Measurements from ENCODE around the gene PGC.

The PGC gene

GRCh38 chr6:41732591-41733359, 14.4 kb downstream of the PGC start:
- Histone ChIP-seq H3K27me3 (ENCODE audit: control insufficient read depth in 1 of 2, insufficient read depth in 2 of 2, low read length in 2 of 2) (no peaks in the 10 kb centered on the region), H3K36me3 (ENCODE audit: insufficient read depth, low read length) (no peaks in the 10 kb centered on the region), H3K27ac (ENCODE audit: low read depth, low read length) (peak overlapping the region; percentile 98), H3K9me3 (ENCODE audit: low read length) (no peaks in the 10 kb centered on the region), H3K4me1 (ENCODE audit: insufficient read depth, low read length) (peaks cover 43% of the 10 kb centered on the region), H3K4me3 (ENCODE audit: low read depth in 1 of 2, low read length in 2 of 2) (peak overlapping the region in 1 of 2 donors; percentile 70), H3K9ac (ENCODE audit: low read length) (peak overlapping the region; percentile 53)

DNA sequence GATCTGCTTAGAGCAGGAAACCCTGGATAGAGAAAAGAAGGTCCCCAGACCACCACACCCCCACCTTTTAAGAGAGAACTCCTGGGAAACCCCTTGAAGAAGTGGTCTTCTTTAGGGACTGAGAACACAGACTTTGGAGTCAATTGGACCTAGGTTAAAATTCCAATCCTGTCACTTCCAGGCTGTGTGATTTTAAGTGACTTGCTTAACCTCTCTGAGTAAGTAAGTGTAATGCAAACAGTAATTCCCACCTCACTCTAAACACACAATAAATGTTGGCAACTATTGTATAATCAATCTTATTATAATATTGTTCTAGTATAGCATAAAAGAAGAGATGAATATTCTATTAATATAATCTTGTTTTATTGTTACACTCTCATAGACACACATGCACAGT, 15.0 kb downstream of the PGC start:
- Histone ChIP-seq H3K27me3 (ENCODE audit: control insufficient read depth in 1 of 2, insufficient read depth in 2 of 2, low read length in 2 of 2) (no peaks in the 10 kb centered on the region), H3K27ac (ENCODE audit: low read depth, low read length) (no peak overlapping the region)

DNA sequence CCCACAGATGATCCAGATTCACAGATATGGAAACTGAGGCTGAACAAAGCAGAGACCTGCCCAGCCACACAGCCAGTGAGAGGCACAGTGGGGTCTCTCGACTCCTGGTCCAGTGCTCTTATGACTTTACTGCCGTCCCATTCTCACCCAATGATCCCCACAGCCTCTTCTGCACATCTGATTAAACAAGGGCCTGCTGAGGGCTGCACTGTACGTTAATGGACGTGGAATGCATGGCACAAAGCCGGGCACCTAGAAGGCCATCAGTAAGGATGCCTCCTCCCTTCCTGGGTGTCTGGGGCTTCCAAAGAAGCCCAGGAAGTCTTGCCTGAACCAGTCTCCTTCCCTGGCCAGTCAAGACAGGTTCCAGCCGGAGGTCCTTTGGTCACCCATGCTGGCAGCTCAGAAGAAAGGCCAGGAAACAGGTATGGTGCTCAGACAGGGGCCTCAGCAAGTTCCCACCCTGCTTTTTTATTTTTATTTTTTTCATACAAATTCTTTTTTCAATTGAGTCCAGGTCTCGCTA, 15.6 kb downstream of the PGC start:
- H3K27ac ChIP-seq (ENCODE audit: low read depth, low read length) = no peak overlapping the region

More for the DNA sequence above, 15.0 kb downstream of the PGC start:
- H3K9ac ChIP-seq (ENCODE audit: low read length) = no peak overlapping the region
- no peak overlapping the region for H3K4me3 ChIP-seq (ENCODE audit: low read depth in 1 of 2, low read length in 2 of 2)
- H3K4me1 ChIP-seq (ENCODE audit: insufficient read depth, low read length) = peaks cover 43% of the 10 kb centered on the region
- H3K9me3 ChIP-seq (ENCODE audit: low read length) = no peaks in the 10 kb centered on the region
- H3K36me3 ChIP-seq (ENCODE audit: insufficient read depth, low read length) = no peaks in the 10 kb centered on the region

GRCh38 chr6:41730531-41731436, 16.4 kb downstream of the PGC start:
- H3K4me3 ChIP-seq (ENCODE audit: low read depth in 1 of 2, low read length in 2 of 2) = no peak overlapping the region

More for the DNA sequence above, 15.6 kb downstream of the PGC start:
- H3K4me1 ChIP-seq (ENCODE audit: insufficient read depth, low read length) = peaks cover 43% of the 10 kb centered on the region
- no peaks in the 10 kb centered on the region for H3K36me3 ChIP-seq (ENCODE audit: insufficient read depth, low read length)
- no peaks in the 10 kb centered on the region for H3K27me3 ChIP-seq (ENCODE audit: control insufficient read depth in 1 of 2, insufficient read depth in 2 of 2, low read length in 2 of 2)
- H3K9me3 ChIP-seq (ENCODE audit: low read length) = no peaks in the 10 kb centered on the region
- H3K4me3 ChIP-seq (ENCODE audit: low read depth in 1 of 2, low read length in 2 of 2) = no peak overlapping the region
- no peak overlapping the region for H3K9ac ChIP-seq (ENCODE audit: low read length)

DNA sequence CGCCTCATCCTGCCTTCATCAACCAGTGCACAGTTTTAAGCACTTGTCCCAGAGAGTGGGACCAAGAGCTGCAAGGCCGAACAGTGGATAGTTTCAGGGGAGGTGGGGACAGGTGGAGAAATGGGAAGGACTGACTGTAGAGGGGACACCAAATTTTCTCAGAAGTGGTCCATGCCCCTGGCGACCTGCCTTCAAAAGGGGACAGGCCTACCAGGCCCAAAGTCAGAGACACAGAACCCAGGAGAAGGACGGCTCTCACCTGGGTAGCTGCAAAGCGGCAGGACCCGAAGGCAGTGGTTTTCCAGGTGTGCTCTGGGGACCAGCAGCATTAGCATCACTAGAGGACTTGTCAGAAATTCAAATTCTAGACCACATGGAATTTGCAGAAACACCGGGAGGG, 17.6 kb downstream of the PGC start:
- Histone ChIP-seq H3K9me3 (ENCODE audit: low read length) (no peaks in the 10 kb centered on the region), H3K9ac (ENCODE audit: low read length) (no peak overlapping the region), H3K4me3 (ENCODE audit: low read depth in 1 of 2, low read length in 2 of 2) (no peak overlapping the region), H3K27me3 (ENCODE audit: control insufficient read depth in 1 of 2, insufficient read depth in 2 of 2, low read length in 2 of 2) (no peaks in the 10 kb centered on the region), H3K27ac (ENCODE audit: low read depth, low read length) (no peak overlapping the region), H3K4me1 (ENCODE audit: insufficient read depth, low read length) (peaks cover 43% of the 10 kb centered on the region), H3K36me3 (ENCODE audit: insufficient read depth, low read length) (no peaks in the 10 kb centered on the region)

More at GRCh38 chr6:41730531-41731436, 16.4 kb downstream of the PGC start:
- no peak overlapping the region for H3K9ac ChIP-seq (ENCODE audit: low read length)
- peaks cover 39% of the 10 kb centered on the region for H3K4me1 ChIP-seq (ENCODE audit: insufficient read depth, low read length)
- no peak overlapping the region for H3K27ac ChIP-seq (ENCODE audit: low read depth, low read length)
- no peaks in the 10 kb centered on the region for H3K36me3 ChIP-seq (ENCODE audit: insufficient read depth, low read length)
- no peaks in the 10 kb centered on the region for H3K9me3 ChIP-seq (ENCODE audit: low read length)
- H3K27me3 ChIP-seq (ENCODE audit: control insufficient read depth in 1 of 2, insufficient read depth in 2 of 2, low read length in 2 of 2) = no peaks in the 10 kb centered on the region

- Histone ChIP-seq H3K9me3 (ENCODE audit: low read length) (no peaks in the 10 kb centered on the region), H3K27ac (ENCODE audit: low read depth, low read length) (no peak overlapping the region), H3K4me3 (ENCODE audit: low read depth in 1 of 2, low read length in 2 of 2) (no peak overlapping the region), H3K9ac (ENCODE audit: low read length) (no peak overlapping the region), H3K4me1 (ENCODE audit: insufficient read depth, low read length) (peaks cover 49% of the 10 kb centered on the region), H3K36me3 (ENCODE audit: insufficient read depth, low read length) (no peaks in the 10 kb centered on the region), H3K27me3 (ENCODE audit: control insufficient read depth in 1 of 2, insufficient read depth in 2 of 2, low read length in 2 of 2) (no peaks in the 10 kb centered on the region)
Measured at GRCh38 chr6:41728954-41729353, 18.2 kb downstream of the PGC start.

GRCh38 chr6:41728073-41728936, 18.9 kb downstream of the PGC start:
- H3K36me3 ChIP-seq (ENCODE audit: insufficient read depth, low read length) = no peaks in the 10 kb centered on the region
- no peaks in the 10 kb centered on the region for H3K9me3 ChIP-seq (ENCODE audit: low read length)
- peaks cover 48% of the 10 kb centered on the region for H3K4me1 ChIP-seq (ENCODE audit: insufficient read depth, low read length)
- H3K27me3 ChIP-seq (ENCODE audit: control insufficient read depth in 1 of 2, insufficient read depth in 2 of 2, low read length in 2 of 2) = no peaks in the 10 kb centered on the region
- no peak overlapping the region for H3K4me3 ChIP-seq (ENCODE audit: low read depth in 1 of 2, low read length in 2 of 2)
- H3K9ac ChIP-seq (ENCODE audit: low read length) = no peak overlapping the region
- no peak overlapping the region for H3K27ac ChIP-seq (ENCODE audit: low read depth, low read length)

DNA sequence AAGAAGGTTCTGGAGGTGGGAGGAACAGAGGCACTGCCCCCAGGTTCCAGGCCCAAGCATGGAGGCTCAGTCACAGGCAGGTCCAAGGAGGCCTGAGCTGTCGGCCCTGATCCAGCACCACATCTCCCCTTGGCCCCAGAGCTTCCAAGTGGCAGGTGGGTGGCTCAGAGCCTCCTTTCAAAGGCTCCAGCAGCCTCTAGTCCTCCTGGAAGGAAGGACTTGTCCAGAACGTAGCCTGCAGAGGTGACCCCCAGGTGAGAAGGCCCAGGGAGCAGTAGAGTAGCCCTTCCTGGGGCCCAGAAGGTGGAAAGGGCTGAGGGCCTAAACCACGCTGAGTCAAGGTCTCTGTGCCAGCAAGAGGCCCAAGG, 19.5 kb downstream of the PGC start:
- no peak overlapping the region for H3K27ac ChIP-seq (ENCODE audit: low read depth, low read length)
- no peak overlapping the region for H3K4me3 ChIP-seq (ENCODE audit: low read depth in 1 of 2, low read length in 2 of 2)

GRCh38 chr6:41726876-41727275, 20.3 kb downstream of the PGC start:
- Histone ChIP-seq H3K27ac (ENCODE audit: low read depth, low read length) (no peak overlapping the region), H3K4me1 (ENCODE audit: insufficient read depth, low read length) (peaks cover 44% of the 10 kb centered on the region), H3K4me3 (ENCODE audit: low read depth in 1 of 2, low read length in 2 of 2) (no peak overlapping the region), H3K9me3 (ENCODE audit: low read length) (no peaks in the 10 kb centered on the region), H3K27me3 (ENCODE audit: control insufficient read depth in 1 of 2, insufficient read depth in 2 of 2, low read length in 2 of 2) (no peaks in the 10 kb centered on the region), H3K9ac (ENCODE audit: low read length) (no peak overlapping the region), H3K36me3 (ENCODE audit: insufficient read depth, low read length) (no peaks in the 10 kb centered on the region)

More for the DNA sequence above, 19.5 kb downstream of the PGC start:
- H3K4me1 ChIP-seq (ENCODE audit: insufficient read depth, low read length) = peaks cover 48% of the 10 kb centered on the region
- H3K9me3 ChIP-seq (ENCODE audit: low read length) = no peaks in the 10 kb centered on the region
- H3K9ac ChIP-seq (ENCODE audit: low read length) = no peak overlapping the region
- no peaks in the 10 kb centered on the region for H3K36me3 ChIP-seq (ENCODE audit: insufficient read depth, low read length)
- H3K27me3 ChIP-seq (ENCODE audit: control insufficient read depth in 1 of 2, insufficient read depth in 2 of 2, low read length in 2 of 2) = no peaks in the 10 kb centered on the region

GRCh38 chr6:41724586-41725501, 22.4 kb downstream of the PGC start:
- Histone ChIP-seq H3K27me3 (ENCODE audit: control insufficient read depth in 1 of 2, insufficient read depth in 2 of 2, low read length in 2 of 2) (no peaks in the 10 kb centered on the region), H3K36me3 (ENCODE audit: insufficient read depth, low read length) (no peaks in the 10 kb centered on the region), H3K4me3 (ENCODE audit: low read depth in 1 of 2, low read length in 2 of 2) (no peak overlapping the region), H3K27ac (ENCODE audit: low read depth, low read length) (no peak overlapping the region), H3K4me1 (ENCODE audit: insufficient read depth, low read length) (peaks cover 32% of the 10 kb centered on the region), H3K9me3 (ENCODE audit: low read length) (no peaks in the 10 kb centered on the region), H3K9ac (ENCODE audit: low read length) (no peak overlapping the region)
